SK-N-DZ (cell line): ENCODE data around the gene CDK4.

Source experiments
- DNase-seq: peaks from one replicate; pipeline ENCODE4 v3.0.0-alpha.2; 2015; ENCODE audit warnings: low spot score

The CDK4 gene

DNA sequence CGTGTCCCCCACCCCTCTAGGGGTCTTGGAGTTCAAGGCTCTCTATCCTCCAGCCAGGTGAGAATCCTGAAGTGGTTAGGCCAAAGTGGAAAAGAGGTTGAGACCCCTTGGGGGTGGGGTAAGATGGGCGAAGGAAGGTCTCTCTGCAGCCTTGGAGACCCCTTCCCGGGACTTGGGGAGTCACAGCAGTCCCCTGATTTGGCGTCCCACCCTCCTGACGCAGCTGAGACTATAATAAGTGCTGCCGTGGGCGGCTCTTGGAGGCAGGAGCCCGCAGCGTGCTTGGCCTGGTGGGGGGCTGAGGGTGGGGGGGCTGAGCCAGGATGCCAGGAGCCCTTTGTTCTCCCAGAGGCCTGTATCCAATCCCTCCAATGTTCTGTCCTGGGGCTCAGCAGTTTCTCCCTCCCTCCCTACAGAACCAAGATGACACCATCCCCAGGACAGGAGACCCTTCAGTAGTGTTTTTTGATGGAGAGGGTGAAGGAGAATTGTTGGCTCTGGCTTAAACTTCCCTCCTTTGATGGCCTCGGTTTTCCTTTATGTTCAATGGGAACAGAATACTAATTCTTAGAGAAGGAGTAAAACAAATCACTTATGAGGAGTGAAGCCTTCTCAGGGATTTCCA, 12.1 kb downstream of the CDK4 start:
- no peak for DNase-seq

DNA sequence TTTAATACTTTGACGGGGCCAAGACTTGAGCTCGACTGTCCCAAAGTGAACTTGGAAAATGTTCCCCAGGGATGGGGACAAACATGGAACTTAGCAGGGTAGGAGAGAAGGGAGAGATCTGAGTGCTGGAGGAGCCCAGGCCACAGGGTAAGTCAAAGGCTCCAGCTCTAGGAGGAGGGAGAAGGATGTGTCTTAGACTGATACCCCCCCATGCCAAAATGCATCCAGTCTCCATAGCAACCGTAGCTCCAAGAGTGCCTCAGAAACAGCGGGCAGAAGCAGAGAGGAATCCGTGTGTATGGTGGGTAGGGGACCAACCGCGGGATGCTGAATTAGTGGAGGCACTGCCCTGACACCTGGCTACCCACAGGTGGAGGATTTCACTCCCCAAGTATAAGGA, 12.7 kb downstream of the CDK4 start:
- no peak for DNase-seq

DNA sequence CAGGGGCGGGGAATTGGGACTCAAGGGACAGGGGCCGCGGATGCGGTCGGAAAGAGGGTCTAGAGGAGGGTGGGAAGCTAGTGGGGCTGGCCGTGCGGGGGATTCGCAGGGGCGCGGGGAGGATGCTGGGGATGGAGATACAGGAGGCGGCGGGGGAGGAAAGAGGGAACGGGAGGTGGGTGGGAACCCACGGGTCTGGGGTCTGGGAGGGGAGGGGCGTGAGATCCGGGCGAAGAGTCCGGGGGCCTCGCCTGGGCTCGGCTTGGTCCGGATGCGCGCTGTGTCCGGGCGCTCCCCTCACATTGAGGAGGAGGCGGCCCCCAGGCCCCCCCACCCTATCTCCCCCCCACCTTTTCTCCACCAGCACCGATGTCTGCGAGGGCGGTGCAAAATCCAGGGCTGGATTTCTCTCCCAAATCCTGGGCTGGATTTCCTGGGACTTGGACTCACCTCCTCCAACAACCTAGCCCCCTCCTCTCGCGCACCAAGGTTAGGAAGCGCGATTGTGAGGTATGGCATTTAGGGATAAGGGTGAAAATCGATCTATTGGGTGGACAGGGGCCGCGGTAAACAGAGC, 13.4 kb downstream of the CDK4 start, which contains the start of gene AGAP2:
AGAP2 (minus strand) TSS at position 82 of the 577 bp plus-strand sequence. CDS start 496 bp downstream, outside the sequence.
- peak; percentile 86 for DNase-seq

DNA sequence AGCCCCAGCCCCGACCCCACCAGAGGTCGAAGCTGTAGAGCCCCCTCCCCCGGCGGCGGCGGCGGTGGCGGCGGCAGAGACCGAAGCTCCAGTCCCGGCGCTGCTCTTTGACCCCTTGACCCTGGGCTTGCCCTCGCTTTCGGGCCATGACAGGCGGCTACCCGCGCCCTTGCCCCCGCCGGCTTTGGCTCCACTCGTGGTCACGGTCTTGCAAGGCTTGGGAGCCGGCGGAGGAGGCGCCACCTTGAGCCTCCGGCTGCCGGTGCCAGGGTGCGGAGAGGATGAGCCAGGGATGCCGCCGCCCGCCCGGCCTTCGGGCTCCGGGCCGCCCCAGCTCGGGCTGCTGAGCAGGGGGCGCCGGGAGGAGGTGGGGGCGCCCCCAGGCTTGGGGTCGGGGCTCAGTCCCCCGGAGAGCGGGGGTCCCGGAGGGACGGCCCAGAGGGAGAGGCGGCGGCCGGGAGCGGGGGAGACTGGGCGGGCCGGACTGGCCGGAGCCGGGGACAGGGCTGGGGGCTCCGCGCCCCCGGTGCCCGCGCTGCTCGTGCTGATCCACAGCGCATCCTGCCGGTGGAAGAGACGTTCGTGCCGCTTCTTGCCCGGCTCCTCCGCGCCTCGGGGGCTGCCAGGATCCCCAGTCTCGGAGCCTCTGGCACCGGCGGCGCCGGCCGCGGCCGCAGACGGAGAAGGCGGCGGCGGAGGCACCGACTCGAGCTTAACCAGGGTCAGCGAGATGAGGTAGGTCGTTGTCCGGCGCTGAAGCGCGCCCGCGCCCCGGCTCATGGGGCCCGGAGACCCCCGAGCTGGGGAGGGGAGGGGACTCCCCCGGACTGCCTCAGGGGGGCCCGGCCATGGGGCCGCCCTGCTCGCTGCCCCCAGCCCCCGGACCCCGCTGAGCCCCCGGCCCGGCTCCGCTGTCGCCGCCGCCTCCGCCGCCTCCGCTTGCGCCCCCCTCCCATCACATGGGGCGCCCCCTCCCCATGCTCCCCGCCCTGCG, 14.3 kb downstream of the CDK4 start:
- DNase-seq, result no peak

DNA sequence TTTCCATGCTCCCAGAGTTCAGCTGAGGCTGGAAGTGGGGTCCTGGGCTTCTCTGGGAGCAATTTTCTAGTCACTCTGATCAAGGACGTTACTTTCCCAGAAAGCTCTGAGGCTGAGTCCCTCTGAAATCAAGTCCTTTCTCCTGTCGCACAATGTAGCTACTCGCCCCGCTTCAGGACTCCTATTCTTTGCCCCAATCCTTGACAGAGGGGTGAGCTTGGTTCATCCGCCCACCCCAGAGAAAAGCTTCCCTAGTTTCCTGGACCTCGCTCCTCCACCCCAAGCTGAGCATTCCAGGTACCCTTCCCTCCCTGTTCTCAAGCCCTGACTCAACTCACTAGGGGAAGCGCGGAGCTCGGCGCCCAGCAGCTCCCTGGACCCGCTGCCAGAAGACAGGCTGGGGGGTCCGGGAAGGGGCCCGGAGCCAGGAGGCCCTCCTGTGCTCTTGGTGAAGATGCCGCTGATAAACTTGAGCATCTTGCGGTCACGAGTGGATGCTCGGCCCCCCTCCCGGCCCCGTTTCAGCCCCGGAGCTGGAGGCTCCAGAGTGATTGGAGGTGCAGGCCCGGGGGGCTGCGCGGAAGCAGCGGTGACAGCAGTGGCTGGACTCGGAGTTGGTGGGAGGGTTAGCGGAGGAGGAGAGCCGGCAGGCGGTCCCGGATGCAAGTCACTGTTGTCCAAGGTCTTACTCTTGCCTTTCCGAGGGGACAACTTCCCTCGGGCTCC, 15.2 kb downstream of the CDK4 start:
- no peak for DNase-seq

DNA sequence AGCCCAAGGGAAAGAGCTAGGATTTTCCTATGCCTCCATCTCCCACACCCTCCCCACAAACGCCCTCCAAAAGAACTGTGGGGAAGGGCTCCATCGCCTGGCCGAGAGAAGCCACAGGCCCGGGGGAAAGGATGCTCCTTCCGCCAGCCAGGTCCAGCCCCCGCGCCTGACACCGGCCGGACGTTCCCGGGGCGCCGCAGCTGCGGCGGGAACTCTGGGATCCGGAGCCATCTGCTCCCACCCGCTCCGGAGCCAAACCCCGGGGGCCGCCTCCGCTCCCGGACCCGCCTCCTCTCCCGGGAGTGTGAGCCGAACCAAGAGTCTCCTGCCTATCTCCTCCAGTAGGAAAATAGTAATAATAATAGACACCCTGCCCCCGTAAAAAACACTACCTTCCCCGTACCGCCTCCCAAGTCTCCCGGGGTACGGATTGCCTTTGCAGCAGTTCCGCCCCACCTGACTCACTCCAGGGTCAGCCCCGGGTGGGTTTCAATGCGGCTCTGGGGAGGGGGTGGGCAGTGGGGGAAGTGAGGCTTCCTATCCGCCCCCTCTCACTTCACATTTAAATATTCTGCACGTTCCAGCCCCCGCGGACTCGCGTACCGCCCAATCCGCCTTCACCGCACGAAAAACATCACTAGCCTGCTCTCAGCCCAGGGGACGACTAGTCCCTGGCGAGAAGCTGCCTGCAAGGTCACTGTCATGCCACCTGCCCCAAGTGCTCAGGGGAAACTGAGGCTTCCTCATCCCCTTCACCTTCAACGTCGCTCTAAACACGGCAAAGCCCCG, 16.0 kb downstream of the CDK4 start:
- peak; percentile 68 for DNase-seq

DNA sequence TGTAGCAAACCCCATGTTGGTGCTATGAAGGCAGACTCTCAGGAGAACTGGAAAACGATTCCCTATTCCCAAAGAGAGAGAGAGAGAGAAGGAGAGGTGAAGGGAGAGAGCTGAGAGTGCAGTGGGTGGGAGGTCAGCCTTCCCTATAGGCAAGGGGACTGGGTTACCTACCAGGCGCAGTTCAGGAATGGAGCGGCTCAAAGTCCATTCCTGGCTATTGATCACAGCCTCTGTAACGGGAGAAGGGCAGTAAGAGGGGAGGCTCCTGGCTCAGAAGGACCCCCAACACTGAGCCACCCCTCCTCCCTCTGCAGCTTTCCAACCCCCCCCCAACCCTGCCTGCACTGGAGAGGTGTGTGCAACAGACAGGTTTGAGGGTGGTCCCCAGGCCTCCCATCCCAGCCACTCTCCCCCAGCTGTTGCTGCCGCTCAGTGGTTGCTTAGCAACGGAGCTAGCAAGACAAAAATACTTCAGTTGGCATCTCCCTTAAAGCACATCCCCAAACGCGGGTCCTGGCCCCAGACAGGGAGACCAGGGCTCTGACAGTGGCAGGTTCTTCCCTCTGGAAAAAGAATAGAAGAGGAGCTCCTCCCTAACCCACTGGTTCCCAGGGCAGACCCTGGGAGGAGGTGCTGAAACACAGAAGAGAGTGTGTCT, 16.8 kb downstream of the CDK4 start:
- DNase-seq, result no peak

DNA sequence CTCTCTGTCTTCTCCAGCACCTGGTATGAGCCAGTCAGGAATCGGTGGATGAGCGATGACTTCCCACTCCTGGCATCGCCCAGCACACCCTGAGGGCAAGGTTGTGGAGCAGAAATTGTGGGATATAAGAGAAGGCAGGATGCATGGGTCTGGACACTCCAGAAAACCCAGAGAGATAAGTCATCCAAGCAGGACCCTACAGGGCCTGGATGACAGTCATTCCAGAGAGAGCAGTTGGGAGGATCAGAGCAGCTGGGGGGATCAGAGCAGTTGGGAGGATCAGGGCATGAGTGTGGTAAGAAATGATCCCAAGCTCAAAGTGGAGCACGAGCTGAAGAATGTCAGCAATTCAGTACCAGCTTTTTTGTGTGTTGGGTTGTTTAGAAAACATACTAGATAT, 17.5 kb downstream of the CDK4 start:
- DNase-seq, result no peak

DNA sequence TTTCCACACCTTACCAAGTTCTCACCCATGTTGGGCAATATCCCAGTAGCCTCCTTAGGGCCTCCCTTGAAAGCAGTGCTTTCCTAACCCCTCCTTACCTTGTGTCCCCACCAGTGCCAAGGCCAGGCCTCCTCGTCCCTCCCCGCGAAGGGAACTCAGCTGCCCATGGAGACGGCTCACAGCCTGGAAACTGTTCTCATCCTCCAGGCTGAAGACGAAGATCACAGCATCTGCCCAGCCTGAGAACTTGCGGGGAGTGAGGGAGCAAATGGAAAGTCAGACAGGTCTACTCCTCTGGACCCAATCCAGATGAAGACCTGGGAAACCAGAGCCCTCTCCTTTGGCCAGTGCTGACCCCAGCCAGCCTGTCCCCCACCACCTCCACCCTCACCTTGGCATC, 18.2 kb downstream of the CDK4 start:
- DNase-seq, result no peak

DNA sequence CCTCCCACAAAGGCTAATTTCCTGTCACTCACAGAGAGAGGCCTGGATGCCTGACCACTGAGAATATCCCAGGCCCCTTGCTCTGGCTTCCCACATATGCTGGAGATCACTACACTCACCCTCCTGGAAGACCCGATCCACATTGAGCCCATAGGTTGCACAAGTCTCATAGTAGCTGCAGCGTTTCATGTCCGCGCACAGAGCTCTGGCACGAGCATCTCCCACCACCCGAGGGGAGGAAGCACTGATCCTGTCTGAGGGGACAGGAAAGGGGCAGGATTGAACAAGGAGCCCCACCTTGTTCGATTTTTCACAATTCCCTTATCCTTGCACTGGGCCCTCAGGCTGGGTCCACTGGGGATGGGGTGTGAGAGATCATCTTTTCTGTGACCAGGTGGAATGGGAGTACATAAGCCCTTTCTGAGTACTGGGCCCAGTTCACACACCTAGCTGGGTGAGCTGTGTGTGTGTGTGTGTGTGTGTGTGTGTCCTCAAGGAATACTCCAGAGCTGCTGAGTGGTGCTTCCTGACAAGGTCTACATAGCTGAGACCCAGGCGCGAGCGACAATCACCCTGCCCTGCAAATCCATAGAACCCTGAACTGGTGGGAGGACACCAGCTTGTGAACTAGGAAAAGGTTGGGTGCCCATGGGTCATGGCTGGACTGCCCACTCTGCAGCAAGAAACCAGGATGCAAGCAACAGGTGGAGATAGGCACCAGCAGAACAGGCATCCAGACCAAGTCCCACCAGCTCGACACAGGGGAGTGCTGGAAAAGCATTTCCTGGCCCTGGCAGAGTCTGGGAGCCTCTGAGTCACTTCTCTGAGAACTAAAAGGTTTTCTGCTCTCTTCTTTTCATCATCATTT, 19.1 kb downstream of the CDK4 start:
- DNase-seq, result no peak

DNA sequence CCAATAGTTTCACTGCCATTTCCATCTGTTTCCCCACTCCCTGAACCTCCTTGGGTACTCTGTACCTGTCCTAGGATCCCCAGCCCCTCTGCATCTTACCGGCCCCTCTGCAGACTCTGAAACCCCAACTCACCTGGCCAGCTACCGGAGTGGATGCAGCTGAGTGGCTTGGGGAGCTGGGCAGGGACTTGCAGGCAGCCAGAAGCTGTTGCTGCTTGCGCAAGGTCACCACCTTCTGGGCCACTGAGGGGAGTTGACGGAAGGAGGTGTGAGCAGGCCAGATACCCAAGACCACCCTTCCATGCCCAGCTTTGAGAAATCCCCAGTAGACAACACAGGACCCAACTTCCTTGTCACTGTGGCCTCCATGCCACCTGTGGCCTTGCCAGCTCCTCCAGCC, 19.8 kb downstream of the CDK4 start:
- DNase-seq, result no peak

DNA sequence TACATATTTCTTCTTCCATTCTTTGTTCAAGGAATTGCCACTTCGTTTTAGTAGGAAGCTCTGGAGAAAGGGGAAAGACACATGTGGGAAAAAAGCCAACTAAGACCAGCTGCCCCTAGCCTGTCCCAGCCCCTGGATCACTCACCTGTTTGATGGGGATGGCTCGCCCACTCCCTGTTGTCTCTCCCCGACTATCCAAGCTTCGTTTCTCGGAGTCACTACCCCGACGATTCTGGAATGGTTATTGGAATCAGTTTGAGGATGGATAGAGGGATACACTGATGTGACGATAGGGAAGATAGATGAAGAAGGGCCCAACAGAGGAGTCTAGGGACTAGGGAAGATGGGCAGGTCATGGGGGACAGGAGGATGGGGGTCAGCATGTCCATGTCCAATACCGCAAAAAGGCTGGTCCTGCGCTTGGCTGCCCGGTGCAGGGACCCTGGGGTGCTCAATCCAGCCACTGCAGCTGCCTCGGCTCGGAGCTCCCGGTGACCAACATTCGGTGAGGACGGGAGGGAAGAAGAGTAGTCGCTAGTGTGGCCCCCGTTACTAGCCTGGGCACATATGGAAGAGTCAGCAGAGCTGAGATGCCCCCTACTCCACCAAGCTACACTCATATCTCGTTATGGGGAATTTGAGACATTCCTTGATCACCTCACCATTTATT, 20.6 kb downstream of the CDK4 start:
- DNase-seq, result no peak

DNA sequence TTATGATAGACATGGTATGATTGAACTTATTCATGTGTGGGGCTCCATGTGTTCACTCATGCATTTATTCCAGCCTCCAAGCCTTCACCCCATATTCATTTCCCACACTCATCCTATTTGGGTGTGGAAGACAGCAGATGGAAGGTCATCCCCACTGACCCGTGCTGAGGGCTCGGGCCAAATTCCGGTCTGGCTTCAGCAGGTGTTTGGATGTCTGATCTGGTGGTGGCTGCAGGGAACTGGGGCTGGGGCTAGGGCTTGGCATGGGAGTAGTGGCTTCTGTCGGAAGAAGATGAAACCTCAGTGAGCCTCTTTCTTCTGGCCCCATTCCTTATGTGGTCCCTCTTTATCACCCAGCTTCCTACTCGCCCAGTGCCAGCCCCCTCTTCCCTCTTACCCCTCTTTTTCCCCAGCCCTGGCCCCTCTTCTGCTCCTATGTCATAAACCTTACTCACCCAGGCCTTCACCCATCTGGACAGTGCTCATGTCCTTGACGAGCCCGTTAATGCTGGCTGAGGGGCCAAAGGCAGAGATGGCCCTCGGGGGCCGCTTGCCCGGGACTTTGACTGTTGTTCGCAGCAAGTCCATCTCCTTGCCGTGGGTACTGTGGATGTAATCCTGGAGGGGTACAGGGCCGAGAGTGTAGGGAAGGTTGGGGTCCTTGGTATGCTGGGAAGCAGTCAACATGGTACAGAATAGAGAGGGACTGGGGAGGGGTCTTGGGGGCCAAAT, 21.6 kb downstream of the CDK4 start:
- no peak for DNase-seq

DNA sequence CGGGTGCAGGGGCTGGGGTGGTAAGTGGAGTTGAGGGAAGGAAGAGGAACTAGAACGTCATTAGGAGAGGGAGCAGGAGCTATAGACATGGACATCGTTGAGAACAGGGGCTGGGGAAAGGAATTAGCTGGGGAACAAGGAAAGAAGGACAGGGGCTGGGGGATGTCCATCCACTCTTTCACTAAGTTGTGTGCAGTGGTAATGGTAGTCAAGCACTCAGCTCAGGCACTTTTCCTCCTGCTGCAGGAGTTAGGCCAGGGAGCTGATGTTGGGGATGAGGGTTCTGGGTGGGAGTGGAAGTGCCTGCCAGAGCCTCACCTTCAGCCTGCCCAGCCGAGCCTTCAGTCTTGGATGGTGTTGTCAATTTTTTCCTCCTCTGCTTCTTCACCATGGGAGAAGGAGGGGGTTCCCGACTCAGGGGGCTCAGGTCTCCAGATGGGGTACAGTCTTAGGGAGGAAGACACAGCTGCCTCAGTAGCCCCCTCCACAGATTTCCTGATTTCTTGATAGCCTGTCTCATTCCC, 22.7 kb downstream of the CDK4 start:
- DNase-seq, result no peak

DNA sequence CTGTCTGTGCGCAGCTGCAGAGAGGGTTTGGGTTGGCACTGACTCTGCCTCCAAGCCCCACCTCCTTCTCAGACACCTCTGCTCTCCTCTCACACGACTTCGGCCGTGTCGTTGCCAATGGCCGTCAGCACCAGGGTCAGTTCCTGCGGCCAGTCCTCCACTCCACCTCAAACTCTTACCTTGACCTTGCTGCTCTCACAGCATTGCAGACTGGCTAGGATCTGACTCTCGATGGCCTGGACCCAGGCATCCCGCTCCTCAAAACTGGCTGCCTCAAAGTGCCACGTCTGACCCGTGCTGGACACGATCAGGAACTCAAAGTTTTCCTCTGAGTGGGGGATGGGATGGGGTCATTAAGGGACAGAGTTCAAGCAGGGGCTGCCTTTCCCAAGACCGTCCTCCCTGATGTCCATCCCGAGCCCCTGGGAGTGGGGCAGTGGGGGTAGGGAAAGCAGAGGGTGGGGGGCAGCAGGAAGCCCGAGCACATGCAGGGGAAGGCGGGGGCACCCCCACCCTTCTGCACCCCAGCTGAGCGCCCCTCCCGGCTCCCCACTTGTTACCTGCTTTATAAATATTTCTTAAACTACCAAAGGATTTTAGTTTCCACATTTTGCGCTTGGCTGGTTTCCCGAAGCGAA, 24.2 kb downstream of the CDK4 start:
- no peak for DNase-seq

DNA sequence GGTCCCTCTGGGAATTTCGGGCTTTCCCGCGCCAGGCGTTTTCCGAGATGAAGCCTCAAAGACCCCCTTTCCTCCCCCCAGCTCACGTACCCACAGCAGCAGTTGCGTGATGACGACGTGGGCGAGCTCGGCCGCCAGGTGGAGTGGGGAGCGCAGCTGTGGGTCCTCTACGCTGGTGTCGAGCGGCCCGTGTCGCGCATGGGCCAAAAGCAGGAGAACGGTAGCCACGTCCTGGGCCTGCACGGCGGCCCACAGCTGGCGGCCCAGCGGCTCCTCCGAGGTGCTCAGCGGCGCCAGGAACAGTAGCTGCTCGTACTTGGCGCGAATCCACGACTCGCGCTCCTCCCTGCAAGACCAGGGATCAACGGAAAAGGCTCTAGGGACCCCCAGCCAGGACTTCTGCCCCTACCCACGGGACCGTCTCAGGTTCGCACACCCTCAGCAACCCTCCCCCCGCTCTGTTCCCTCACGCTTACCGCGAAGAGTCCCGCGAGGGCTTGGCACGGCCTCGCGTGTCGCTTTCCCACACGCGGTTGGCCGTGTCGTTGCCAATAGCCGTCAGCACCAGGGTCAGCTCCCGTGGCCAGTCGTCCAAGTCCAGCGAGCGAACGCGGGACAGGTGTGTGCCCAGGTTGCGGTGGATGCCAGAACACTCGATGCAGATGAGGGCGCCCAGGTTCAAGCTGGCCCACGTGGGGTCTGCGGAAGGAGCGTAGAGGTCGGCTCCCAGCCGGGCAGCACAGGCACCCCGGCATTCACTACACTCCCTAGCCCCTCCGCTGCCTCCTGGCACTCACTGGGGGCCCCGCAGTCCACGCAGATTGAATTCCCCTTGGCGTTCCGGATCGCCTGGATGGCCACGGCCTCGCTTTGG, 25.0 kb downstream of the CDK4 start:
- DNase-seq, result no peak
